Measurements from ENCODE around the gene ERC2.

- TF ChIP-seq NR3C1 (IDR thresholded peaks at IDR 0.05) (no peak), EHF (CRISPR knock-in tag; IDR thresholded peaks at IDR 0.05) (no peak), POLR2A (IDR thresholded peaks at IDR 0.05; ENCODE audit: low read length) (no peak), ZNF302 (CRISPR knock-in tag; IDR thresholded peaks at IDR 0.05) (no peak), GATA3 (IDR thresholded peaks at IDR 0.05; ENCODE audit: borderline replicate concordance) (no peak), CHD4 (IDR thresholded peaks at IDR 0.05; ENCODE audit: borderline replicate concordance) (no peak), MAFK (IDR thresholded peaks at IDR 0.05; ENCODE audit: partially characterized antibody) (no peak), SREBF2 (IDR thresholded peaks at IDR 0.05) (no peak), SMC3 (IDR thresholded peaks at IDR 0.05) (no peak), MAX (IDR thresholded peaks at IDR 0.05) (no peak), RARB (CRISPR knock-in tag; IDR thresholded peaks at IDR 0.05) (no peak)
- TF ChIP-seq, protein P1, sequence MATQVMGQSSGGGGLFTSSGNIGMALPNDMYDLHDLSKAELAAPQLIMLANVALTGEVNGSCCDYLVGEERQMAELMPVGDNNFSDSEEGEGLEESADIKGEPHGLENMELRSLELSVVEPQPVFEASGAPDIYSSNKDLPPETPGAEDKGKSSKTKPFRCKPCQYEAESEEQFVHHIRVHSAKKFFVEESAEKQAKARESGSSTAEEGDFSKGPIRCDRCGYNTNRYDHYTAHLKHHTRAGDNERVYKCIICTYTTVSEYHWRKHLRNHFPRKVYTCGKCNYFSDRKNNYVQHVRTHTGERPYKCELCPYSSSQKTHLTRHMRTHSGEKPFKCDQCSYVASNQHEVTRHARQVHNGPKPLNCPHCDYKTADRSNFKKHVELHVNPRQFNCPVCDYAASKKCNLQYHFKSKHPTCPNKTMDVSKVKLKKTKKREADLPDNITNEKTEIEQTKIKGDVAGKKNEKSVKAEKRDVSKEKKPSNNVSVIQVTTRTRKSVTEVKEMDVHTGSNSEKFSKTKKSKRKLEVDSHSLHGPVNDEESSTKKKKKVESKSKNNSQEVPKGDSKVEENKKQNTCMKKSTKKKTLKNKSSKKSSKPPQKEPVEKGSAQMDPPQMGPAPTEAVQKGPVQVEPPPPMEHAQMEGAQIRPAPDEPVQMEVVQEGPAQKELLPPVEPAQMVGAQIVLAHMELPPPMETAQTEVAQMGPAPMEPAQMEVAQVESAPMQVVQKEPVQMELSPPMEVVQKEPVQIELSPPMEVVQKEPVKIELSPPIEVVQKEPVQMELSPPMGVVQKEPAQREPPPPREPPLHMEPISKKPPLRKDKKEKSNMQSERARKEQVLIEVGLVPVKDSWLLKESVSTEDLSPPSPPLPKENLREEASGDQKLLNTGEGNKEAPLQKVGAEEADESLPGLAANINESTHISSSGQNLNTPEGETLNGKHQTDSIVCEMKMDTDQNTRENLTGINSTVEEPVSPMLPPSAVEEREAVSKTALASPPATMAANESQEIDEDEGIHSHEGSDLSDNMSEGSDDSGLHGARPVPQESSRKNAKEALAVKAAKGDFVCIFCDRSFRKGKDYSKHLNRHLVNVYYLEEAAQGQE (IDR thresholded peaks at IDR 0.05), result no peak
- TF ChIP-seq, protein P2, sequence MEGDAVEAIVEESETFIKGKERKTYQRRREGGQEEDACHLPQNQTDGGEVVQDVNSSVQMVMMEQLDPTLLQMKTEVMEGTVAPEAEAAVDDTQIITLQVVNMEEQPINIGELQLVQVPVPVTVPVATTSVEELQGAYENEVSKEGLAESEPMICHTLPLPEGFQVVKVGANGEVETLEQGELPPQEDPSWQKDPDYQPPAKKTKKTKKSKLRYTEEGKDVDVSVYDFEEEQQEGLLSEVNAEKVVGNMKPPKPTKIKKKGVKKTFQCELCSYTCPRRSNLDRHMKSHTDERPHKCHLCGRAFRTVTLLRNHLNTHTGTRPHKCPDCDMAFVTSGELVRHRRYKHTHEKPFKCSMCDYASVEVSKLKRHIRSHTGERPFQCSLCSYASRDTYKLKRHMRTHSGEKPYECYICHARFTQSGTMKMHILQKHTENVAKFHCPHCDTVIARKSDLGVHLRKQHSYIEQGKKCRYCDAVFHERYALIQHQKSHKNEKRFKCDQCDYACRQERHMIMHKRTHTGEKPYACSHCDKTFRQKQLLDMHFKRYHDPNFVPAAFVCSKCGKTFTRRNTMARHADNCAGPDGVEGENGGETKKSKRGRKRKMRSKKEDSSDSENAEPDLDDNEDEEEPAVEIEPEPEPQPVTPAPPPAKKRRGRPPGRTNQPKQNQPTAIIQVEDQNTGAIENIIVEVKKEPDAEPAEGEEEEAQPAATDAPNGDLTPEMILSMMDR (IDR thresholded peaks at IDR 0.05), result no peak
- TF ChIP-seq, protein P3, sequence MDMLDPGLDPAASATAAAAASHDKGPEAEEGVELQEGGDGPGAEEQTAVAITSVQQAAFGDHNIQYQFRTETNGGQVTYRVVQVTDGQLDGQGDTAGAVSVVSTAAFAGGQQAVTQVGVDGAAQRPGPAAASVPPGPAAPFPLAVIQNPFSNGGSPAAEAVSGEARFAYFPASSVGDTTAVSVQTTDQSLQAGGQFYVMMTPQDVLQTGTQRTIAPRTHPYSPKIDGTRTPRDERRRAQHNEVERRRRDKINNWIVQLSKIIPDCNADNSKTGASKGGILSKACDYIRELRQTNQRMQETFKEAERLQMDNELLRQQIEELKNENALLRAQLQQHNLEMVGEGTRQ (IDR thresholded peaks at IDR 0.05), result no peak
Observed at GRCh38 chr3:55558316-55558715, 910.0 kb downstream of the ERC2 start.
